ES-I3 (cell line): ENCODE results near the gene DNASE2.

Source experiments
- H3K36me3 ChIP-seq: 2 replicates; pipeline ENCODE4 v1.6.1; 2013; ENCODE audit warnings: mild to moderate bottlenecking, low read length, control low read depth, moderate library complexity; ENCODE audit not compliant: insufficient read depth
- H3K4me1 ChIP-seq: 2 replicates; pipeline ENCODE4 v1.6.1; 2013; ENCODE audit warnings: mild to moderate bottlenecking, control low read depth, low read length; ENCODE audit not compliant: insufficient read depth
- H3K9ac ChIP-seq: 2 replicates; pipeline ENCODE4 v1.6.1; 2013; ENCODE audit warnings: low read depth, mild to moderate bottlenecking, low read length, moderate library complexity
- H3K9me3 ChIP-seq: 2 replicates; pipeline ENCODE4 v1.6.1; 2013; ENCODE audit warnings: mild to moderate bottlenecking, low read length, moderate library complexity; ENCODE audit not compliant: control insufficient read depth, insufficient read depth

The DNASE2 gene

DNA sequence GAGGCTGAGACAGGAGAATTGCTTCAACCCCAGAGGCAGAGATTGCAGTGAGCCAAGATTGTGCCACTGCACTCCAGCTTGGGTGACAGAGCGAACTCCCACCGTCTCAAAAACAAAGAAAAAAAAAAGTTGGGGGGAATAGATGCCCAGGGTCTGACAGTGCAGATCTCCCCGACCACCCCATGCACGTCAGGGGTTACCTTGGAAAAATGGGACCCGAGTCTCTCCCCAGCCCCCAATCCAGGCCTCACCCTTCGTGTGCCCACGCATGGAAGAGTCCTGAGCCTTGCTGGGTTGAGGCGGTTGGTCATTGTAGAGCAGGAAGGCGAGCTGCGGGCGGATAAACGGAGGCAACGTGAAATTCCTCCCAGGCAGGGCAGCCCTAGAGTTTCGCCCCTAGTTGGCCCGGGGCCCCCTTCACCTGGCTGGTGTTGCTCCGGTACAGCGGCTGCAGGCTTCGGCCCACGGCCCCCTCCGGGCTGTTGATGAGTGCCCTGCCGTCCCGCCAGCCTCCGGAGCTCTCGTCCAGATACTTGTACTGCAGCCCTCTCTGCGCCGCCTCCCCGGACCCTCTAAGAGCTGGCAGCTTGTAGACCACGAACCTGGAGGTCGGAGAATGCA is 588 bp downstream of the DNASE2 start:
- Histone ChIP-seq H3K4me1 (no peaks in the 10 kb centered on the region), H3K36me3 (no peaks in the 10 kb centered on the region), H3K9ac (peak overlapping the region; percentile 74), H3K9me3 (peaks cover 4% of the 10 kb centered on the region; the same call in 1 of the 2 replicates)

DNA sequence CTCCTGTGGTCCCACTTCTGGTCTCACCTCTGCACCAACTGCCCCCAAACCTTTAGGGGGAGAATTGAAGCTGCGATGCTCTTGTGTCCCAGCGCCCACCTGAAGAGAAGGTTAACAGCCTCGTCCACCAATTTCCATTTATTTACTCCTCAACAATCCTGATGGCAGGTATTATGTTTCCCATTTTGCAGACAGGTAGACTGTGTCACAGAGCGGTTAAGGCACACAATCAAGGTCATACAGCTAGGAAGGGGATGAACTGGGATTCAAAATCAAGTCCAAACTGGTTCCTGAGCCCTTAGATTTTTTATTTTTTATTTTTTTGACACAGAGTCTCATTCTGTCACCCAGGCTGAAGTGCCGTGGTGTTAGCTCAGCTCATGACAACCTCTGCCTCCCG is 6.2 kb downstream of the DNASE2 start:
- Histone ChIP-seq H3K9ac (no peak overlapping the region), H3K4me1 (no peaks in the 10 kb centered on the region), H3K9me3 (no peaks in the 10 kb centered on the region), H3K36me3 (no peaks in the 10 kb centered on the region)

DNA sequence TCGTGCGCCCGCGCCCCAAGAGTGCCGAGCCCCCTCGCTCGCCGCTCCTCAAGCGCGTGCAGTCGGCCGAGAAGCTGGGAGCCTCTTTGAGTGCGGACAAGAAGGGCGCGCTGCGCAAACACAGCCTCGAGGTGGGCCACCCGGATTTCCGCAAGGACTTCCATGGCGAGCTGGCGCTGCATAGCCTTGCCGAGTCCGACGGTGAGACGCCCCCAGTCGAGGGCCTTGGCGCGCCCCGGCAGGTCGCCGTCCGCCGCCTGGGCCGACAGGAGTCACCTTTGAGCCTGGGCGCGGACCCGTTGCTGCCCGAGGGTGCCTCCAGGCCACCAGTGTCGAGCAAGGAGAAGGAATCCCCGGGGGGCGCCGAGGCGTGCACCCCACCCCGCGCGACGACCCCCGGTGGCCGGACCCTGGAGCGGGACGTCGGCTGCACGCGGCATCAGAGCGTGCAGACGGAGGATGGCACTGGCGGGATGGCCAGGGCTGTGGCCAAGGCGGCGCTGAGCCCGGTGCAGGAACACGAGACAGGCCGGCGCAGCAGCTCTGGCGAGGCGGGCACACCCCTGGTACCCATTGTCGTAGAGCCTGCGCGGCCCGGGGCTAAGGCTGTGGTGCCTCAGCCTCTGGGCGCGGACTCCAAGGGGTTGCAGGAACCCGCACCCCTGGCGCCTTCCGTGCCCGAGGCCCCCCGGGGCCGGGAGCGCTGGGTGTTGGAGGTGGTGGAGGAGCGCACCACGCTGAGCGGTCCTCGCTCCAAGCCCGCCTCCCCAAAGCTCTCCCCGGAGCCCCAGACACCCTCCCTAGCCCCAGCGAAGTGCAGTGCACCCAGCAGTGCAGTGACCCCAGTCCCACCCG is 7.1 kb downstream of the DNASE2 start:
- Histone ChIP-seq H3K9me3 (no peaks in the 10 kb centered on the region), H3K36me3 (no peaks in the 10 kb centered on the region), H3K9ac (peak overlapping the region; percentile 29; the same call in 1 of the 2 replicates), H3K4me1 (no peaks in the 10 kb centered on the region)

DNA sequence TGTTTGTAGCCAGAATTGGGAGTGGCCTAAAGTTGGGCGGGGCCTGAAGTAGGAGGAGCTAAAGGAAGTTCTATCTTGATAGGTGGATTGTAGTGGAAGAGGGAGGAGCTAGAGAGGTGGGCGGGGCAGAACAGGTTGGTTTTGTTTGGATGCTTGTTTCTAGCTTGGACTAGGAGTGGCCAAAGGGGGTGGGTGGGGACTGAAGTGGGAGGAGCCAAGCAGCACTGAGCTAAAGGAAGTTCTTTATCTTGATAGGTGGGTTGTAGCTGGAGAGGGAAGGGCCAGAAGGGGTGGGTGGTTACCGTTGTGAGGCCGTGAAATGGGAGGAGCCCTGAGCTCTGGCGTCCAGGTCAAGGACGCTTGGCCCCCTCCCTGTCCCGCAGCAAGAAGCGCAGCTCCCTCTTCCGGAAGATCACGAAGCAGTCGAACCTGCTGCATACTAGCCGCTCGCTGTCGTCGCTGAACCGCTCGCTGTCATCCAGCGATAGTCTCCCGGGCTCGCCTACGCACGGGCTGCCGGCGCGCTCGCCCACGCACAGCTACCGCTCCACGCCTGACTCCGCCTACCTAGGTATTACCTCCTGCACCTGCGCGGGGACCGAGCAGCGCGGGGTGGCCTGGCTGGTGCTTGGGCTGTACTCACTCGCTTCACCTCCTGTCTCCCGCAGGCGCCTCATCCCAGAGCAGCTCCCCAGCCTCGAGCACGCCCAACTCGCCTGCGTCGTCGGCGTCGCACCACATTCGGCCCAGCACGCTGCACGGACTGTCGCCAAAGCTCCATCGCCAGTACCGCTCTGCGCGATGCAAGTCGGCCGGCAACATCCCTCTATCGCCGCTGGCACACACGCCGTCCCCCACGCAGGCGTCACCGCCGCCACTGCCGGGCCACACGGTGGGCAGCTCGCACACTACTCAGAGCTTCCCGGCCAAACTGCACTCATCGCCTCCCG is 8.0 kb downstream of the DNASE2 start:
- Histone ChIP-seq H3K9me3 (no peaks in the 10 kb centered on the region), H3K4me1 (no peaks in the 10 kb centered on the region), H3K9ac (peak overlapping the region; percentile 29; the same call in 1 of the 2 replicates), H3K36me3 (no peaks in the 10 kb centered on the region)

DNA sequence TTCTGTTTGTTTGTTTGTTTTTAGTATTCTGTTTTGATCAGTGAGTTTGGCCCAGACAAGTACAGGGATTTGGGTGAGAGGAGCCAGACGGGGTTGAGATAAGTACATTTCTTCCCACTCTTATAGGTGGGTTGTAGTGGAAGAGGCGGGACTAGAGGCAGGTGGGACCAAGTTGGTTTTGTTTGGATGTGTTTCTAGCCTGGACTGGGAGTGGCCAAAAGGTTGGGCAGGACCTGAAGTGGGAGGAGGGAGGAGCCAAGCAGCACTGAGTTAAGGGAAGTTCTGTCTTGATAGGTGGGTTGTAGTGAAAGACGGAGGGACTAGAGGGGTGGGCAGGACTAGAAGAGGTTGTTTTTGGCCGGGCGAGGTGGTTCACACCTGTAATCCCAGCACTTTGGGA is 9.0 kb downstream of the DNASE2 start:
- Histone ChIP-seq H3K9ac (no peak overlapping the region), H3K9me3 (no peaks in the 10 kb centered on the region), H3K4me1 (no peaks in the 10 kb centered on the region), H3K36me3 (no peaks in the 10 kb centered on the region)

DNA sequence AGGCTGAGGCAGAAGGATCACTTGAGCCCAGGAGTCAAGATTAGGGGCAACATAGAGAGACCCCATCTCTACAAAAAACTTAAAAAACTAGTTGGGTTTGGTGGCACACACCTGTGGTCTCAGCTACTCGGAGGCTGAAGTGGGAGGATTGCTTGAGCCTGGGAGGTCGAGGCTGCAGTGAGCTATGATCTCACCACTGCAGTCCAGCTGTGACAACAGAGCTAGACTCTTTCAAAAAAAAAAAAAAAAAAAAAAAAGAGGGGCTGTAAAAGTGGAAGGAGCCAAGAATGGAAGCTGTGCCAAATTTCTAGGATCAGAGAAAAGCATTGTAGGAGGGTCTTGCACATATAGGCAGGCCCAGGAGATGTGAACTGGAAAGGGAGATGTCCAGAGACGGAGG is 9.6 kb downstream of the DNASE2 start:
- Histone ChIP-seq H3K9ac (no peak overlapping the region), H3K4me1 (no peaks in the 10 kb centered on the region), H3K36me3 (no peaks in the 10 kb centered on the region), H3K9me3 (no peaks in the 10 kb centered on the region)

DNA sequence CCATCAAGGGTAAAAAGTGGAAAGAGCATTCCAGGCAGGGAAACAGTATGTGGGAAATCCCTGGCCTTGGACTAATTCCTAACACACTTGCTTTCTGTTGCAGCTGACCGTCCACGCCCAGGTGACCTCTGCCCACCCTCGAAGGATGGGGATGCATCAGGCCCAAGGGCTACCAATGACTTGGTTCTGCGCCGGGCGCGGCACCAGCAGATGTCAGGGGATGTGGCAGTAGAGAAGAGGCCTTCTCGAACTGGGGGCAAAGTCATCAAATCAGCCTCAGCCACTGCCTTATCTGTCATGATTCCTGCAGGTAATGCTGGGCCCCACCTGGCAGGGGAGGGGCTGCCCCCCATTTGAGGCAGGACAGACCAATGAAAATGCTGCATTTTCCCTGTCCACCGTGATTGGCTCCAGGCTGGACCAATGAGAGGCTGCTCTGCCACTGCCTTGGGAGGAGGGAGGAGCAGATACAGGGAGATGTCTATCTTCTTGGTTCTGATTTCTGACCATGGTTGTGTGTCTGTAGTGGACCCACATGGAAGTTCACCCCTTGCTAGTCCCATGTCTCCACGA is 12.6 kb downstream of the DNASE2 start:
- Histone ChIP-seq H3K4me1 (peaks cover 7% of the 10 kb centered on the region; the same call in 1 of the 2 replicates), H3K36me3 (no peaks in the 10 kb centered on the region), H3K9ac (no peak overlapping the region), H3K9me3 (no peaks in the 10 kb centered on the region)

DNA sequence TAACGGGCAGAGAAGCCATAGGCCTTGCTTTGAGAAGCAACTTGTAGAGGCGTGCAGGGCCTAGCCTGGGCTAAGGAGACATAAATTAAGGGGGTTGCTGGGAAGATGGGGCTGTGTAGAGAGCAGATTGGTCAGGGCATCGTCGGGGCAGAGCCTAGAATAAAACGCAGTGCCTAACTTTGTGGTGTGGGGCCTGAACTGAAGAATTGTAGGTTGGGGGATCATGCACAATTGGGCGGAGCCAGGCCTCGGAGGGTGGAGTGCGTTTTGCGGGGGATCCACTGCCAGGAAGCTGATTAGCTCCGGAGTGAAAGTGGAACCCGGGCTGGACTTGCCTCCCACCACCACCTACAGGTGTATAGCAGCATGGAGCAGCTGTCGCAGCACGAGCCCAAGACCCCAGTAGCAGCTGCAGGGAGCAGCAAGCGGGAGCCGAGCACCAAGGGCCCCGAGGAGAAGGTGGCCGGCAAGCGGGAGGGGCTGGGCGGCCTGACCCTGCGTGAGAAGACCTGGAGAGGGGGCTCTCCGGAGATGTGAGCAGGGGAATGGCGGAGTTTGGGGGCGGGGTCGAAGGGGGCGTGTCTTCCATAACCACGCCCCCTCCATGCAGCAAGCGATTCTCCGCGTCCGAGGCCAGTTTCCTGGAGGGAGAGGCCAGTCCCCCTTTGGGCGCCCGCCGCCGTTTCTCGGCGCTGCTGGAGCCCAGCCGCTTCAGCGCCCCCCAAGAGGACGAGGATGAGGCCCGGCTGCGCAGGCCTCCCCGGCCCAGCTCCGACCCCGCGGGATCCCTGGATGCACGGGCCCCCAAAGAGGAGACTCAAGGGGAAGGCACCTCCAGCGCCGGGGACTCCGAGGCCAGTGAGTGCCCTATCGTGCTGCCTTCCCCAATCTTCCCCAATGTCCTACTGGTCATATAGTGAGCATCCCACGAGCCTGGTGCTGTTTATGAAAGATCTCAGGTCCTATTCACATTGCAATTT is 13.8 kb downstream of the DNASE2 start:
- Histone ChIP-seq H3K36me3 (no peaks in the 10 kb centered on the region), H3K9me3 (no peaks in the 10 kb centered on the region), H3K4me1 (peaks cover 7% of the 10 kb centered on the region; the same call in 1 of the 2 replicates), H3K9ac (peak overlapping the region; percentile 48)

DNA sequence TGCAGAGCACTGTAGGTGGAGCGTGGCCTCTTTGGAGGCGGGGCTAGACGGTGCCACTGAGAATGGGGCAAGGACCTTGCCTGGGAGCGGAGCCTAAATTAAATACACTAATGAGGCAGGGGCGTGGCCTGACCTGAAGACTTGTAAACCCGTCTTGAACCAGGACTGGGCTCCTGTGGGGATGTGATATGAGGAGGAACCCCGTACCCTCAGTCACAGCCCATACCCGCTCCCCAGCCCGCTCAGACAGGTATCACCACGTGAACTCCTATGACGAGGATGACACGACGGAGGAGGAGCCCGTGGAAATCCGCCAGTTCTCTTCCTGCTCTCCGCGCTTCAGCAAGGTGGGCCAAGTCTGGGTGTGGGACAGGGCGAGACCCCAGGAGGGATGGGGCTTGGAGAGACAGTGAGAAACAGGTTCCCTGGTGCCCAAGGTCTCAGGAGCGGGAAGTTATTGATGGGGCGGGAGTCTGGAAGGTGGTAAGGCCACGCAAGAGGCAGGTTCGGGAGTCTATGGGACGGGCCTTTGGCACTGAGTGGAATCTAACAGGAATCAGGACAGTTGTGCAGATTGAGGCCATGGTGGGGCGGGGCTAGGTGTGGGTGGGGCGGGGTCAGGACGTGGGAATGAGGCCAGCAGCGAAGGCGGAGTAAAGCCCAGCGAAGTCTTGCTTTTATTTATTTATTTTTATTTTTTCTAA is 14.7 kb downstream of the DNASE2 start:
- Histone ChIP-seq H3K9me3 (no peaks in the 10 kb centered on the region), H3K36me3 (no peaks in the 10 kb centered on the region), H3K9ac (peak overlapping the region; percentile 48; the same call in 1 of the 2 replicates)

DNA sequence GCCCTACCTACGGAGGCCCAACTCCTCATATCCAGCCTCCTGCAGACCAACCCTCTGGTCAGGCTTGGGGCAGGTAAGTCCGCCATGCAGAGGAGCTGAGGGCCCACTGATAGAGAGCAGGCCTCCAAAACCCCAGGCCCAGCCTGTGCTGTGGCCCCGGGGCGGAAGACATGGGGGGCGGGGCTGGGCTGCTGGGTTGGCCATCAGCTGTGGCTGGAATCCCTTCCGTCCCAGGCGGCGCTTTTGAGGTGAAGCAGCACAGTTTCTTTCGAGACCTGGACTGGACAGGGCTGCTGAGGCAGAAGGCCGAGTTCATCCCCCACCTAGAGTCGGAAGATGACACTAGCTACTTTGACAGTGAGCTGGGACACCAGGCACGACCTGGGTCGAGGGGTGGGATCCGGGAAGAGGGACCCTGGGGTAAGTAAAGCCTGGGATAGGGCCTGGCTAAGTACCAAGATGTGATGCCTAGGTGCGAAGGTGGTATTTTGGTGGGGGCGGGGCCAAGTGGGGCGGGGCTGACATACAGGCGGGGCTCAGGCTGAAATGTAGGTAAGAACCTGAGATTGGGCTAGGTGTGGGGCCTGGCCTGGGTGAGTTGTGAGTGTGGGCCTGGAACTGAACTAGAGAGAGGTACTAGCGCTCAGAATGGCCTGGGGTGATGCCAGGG is 15.4 kb downstream of the DNASE2 start:
- Histone ChIP-seq H3K4me1 (peaks cover 7% of the 10 kb centered on the region; the same call in 1 of the 2 replicates), H3K9ac (peak overlapping the region; percentile 35; the same call in 1 of the 2 replicates), H3K36me3 (no peaks in the 10 kb centered on the region), H3K9me3 (no peaks in the 10 kb centered on the region)

More for the DNA sequence above, 14.7 kb downstream of the DNASE2 start:
- peaks cover 7% of the 10 kb centered on the region; the same call in 1 of the 2 replicates for H3K4me1 ChIP-seq

DNA sequence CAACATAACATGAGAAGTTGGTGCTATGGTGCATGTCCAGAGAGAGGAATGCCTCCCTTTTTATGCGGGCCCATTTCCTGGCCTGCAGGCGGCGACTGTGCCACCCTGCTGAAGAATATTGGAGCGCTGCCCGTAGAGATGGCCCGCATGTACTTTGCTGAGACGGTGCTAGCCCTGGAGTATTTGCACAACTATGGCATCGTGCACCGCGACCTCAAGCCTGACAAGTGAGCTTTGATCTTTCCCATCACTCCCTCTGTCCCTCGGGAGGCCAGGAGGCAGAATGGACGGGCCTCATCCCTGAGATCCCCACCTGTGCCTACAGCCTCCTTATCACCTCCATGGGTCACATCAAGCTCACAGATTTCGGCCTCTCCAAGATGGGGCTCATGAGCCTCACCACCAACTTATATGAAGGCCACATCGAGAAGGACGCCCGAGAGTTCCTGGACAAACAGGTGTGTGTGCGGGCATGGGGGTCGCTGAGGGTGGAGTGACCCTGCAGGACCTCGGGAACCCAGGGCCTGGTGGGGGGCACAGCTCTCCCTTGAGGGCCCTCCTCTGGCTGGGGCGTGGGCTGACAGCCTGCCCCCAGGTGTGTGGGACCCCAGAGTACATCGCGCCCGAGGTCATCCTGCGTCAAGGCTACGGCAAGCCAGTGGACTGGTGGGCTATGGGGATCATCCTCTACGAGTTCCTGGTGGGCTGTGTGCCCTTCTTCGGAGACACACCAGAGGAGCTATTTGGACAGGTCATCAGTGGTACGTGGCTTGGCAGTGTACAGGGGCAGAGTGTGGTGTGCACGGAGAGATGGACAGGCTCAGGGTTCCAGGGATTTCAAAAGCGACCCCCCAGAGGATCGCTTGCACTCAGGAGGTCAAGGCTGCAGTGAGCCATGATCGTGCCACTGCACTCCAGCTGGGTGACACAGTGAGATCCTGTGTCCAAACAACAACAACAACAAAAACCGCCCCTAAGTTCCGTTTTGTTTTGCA is 16.2 kb downstream of the DNASE2 start:
- no peaks in the 10 kb centered on the region for H3K9me3 ChIP-seq
- no peaks in the 10 kb centered on the region for H3K36me3 ChIP-seq
- peaks cover 7% of the 10 kb centered on the region; the same call in 1 of the 2 replicates for H3K4me1 ChIP-seq
- H3K9ac ChIP-seq: no peak overlapping the region; the same call in 1 of the 2 replicates
